K562 (cell line): ENCODE data around the gene RAI1. TPM values are rescaled to one million over a fixed set of nuclear protein-coding genes. Genes with fewer than 3 reads are reported as not detected.

Experiments
- ATAC-seq: fragments of 200-7000 bp; cut with Tn5 transposase; 3 replicates; pipeline ENCODE4 v1.9.1; 2020; ENCODE audit warnings: moderate library complexity
- BruUV-seq: library from RNA; stranded (reverse); fragments of 400-500 nt; replicated peaks from 2 replicates; lab custom pipeline; 2021; lab: Mats Ljungman, UMichigan
- CTCF ChIA-PET: fragments of 300-600 bp; formaldehyde crosslinking; extraction: SDS; loops from one replicate; lab custom pipeline; 2021; ENCODE audit warnings: low intra/inter-chr PET ratio; lab: Yijun Ruan, JAX
- POLR2A ChIA-PET: fragments of 300-600, 350-650 bp; sonication (Branson Sonifier 250); formaldehyde crosslinking; extraction: SDS; loops from one replicate; lab custom pipeline; 2021; ENCODE audit warnings: antibody characterized with exemption, inconsistent platforms; lab: Yijun Ruan, JAX
- DNase-seq, 4 experiments: peaks; one replicate each; pipeline versions ENCODE4 v3.0.0 to v3.0.0-alpha.2; 2011 to 2018; ENCODE audit warnings: low spot score in 3 of 4, mixed read lengths in 3 of 4; ENCODE audit errors: extremely low read depth in 1 of 4
- FAIRE-seq: peaks from 2 replicates; lab custom pipeline; 2011; peaks lifted over from hg19 to GRCh38; lab: Jason Lieb, UNC
- H2AFZ ChIP-seq: 2 replicates; pipeline ENCODE4 v1.6.0; 2011; ENCODE audit warnings: low read depth, low read length, control low read depth, inconsistent platforms
- H3K27ac ChIP-seq: fragments of 200-600 bp; 3 replicates; pipeline ENCODE4 v1.8.0; 2011; ENCODE audit warnings: low read depth, mild to moderate bottlenecking, control low read depth, inconsistent platforms, low read length, moderate library complexity, mixed read lengths; ENCODE audit errors: extremely low read depth
- H3K27me3 ChIP-seq, 2 experiments: fragments of 300-600 bp in 1 of 2; 2 replicates in 1 of 2; 3 replicates in 1 of 2; pipeline versions ENCODE4 v1.6.0 to v1.8.0; 2011; ENCODE audit warnings: inconsistent platforms in 2 of 2, low read length in 2 of 2, mild to moderate bottlenecking in 1 of 2, mixed read lengths in 1 of 2, moderate library complexity in 1 of 2; ENCODE audit not compliant: control insufficient read depth in 2 of 2, insufficient read depth in 2 of 2
- H3K36me3 ChIP-seq: fragments of 300-600 bp; 3 replicates; pipeline ENCODE4 v1.8.0; 2011; ENCODE audit warnings: mild to moderate bottlenecking, low read length, inconsistent platforms; ENCODE audit not compliant: control insufficient read depth, insufficient read depth
- H3K4me1 ChIP-seq, 2 experiments: fragments of 200-600 bp in 1 of 2; replicated peaks in 1 of 2; 2 replicates in 1 of 2; 3 replicates in 1 of 2; pipeline versions ENCODE4 v1.5.1 to v1.8.0; 2011; ENCODE audit warnings: inconsistent platforms in 2 of 2, low read length in 2 of 2, mild to moderate bottlenecking in 1 of 2, mixed read lengths in 1 of 2, moderate library complexity in 1 of 2; ENCODE audit not compliant: control insufficient read depth in 2 of 2, insufficient read depth in 2 of 2
- H3K4me2 ChIP-seq: 2 replicates; pipeline ENCODE4 v1.6.1; 2011; ENCODE audit warnings: low read length, control low read depth, inconsistent platforms, mixed read lengths; ENCODE audit not compliant: insufficient read depth
- H3K4me3 ChIP-seq: fragments of 200-600 bp; sonication (generic), shearing (Covaris generic); 2 replicates; pipeline ENCODE4 v1.5.1; 2016; ENCODE audit warnings: control low read depth, inconsistent platforms
- H3K79me2 ChIP-seq: fragments of 200-600 bp; 3 replicates; pipeline ENCODE4 v1.8.0; 2011; ENCODE audit warnings: low read length, inconsistent platforms; ENCODE audit not compliant: control insufficient read depth, insufficient read depth
- H3K9ac ChIP-seq, 2 experiments: 2 replicates each; pipeline versions ENCODE4 v1.6.0 to v1.6.1; 2011; ENCODE audit warnings: low read depth in 2 of 2, low read length in 2 of 2, control low read depth in 1 of 2, inconsistent platforms in 1 of 2, mild to moderate bottlenecking in 1 of 2, mixed read lengths in 1 of 2; ENCODE audit not compliant: insufficient read depth in 1 of 2
- H3K9me1 ChIP-seq: one replicate; pipeline ENCODE4 v1.6.0; 2011; ENCODE audit warnings: inconsistent platforms, mild to moderate bottlenecking, low read length, moderate library complexity; ENCODE audit not compliant: control insufficient read depth, insufficient read depth
- H3K9me3 ChIP-seq: replicated peaks from 2 replicates; pipeline ENCODE4 v1.5.1; 2011; ENCODE audit warnings: low read depth, low read length, inconsistent platforms; ENCODE audit not compliant: control insufficient read depth, insufficient read depth
- H4K20me1 ChIP-seq: replicated peaks from 2 replicates; pipeline ENCODE4 v1.6.1; 2011; ENCODE audit warnings: low read length, inconsistent platforms, mixed read lengths; ENCODE audit not compliant: control insufficient read depth, insufficient read depth
- CEBPZ ChIP-seq: fragments of 150-350 bp; IDR thresholded peaks from 2 replicates; pipeline ENCODE4 v1.6.1; 2014; ENCODE audit warnings: low read depth, mild to moderate bottlenecking, low read length, borderline replicate concordance
- CHD2 ChIP-seq: IDR thresholded peaks from 2 replicates; pipeline ENCODE4 v1.6.1; 2011; ENCODE audit warnings: low read depth, low read length
- E2F4 ChIP-seq: sonication (generic); formaldehyde crosslinking; IDR thresholded peaks from 2 replicates; pipeline ENCODE4 v1.8.0; 2022; ENCODE audit warnings: mild to moderate bottlenecking, low read depth, missing genetic modification reagents
- NFXL1 ChIP-seq: fragments of 450-650 bp; formaldehyde crosslinking; IDR thresholded peaks from 2 replicates; pipeline ENCODE4 v1.4.0; 2021; ENCODE audit warnings: mild to moderate bottlenecking
- RBBP5 ChIP-seq: fragments of 200-600 bp; sonication (generic); IDR thresholded peaks from 2 replicates; pipeline ENCODE4 v1.6.1; 2012; ENCODE audit warnings: borderline replicate concordance, mild to moderate bottlenecking, low read length, control low read depth, inconsistent platforms; ENCODE audit not compliant: insufficient read depth, poor library complexity, severe bottlenecking
- RFX1 ChIP-seq: fragments of 450-650 bp; IDR thresholded peaks from 2 replicates; pipeline ENCODE4 v1.6.1; 2016; ENCODE audit warnings: mild to moderate bottlenecking, moderate library complexity
- SREBF1 ChIP-seq: fragments of 150-350 bp; IDR thresholded peaks from 2 replicates; pipeline ENCODE4 v1.6.1; 2014; ENCODE audit warnings: antibody characterized with exemption, low read depth, low read length, borderline replicate concordance
- ZBTB33 ChIP-seq: sonication (generic); formaldehyde crosslinking; IDR thresholded peaks from 2 replicates; pipeline ENCODE4 v1.8.1; 2023; ENCODE audit warnings: mild to moderate bottlenecking, missing genetic modification reagents
- ZNF217 ChIP-seq: sonication (generic); formaldehyde crosslinking; IDR thresholded peaks from 2 replicates; pipeline ENCODE4 v1.8.0; 2022; ENCODE audit warnings: mild to moderate bottlenecking, missing genetic modification reagents
- ZZZ3 ChIP-seq: fragments of 450-650 bp; IDR thresholded peaks from 2 replicates; pipeline ENCODE4 v1.6.1; 2016; ENCODE audit warnings: antibody characterized with exemption, mild to moderate bottlenecking, moderate library complexity
- WGBS: fragments of 100-300 bp; shearing (Covaris generic); methylation state at CpG from one replicate; pipeline ENCODE4 v1.1.6; 2016; ENCODE audit warnings: low coverage, mixed read lengths; ENCODE audit not compliant: insufficient coverage; ENCODE audit errors: missing lambda C conversion rate; 5-methylcytosine and 5-hydroxymethylcytosine counted together
- in situ Hi-C: fragments of 300-500 bp; cut with MboI; formaldehyde crosslinking; loops from 4 replicates; pipeline ENCODE4 v1.15.0; 2018; ENCODE audit warnings: inconsistent platforms, mixed read lengths
- intact Hi-C: fragments of 100-400 bp; cut with micrococcal nuclease; formaldehyde crosslinking; loops from 2 replicates; pipeline ENCODE4 v1.14.2; 2022
- polyA plus RNA-seq, 8 experiments: library from polyadenylated mRNA; depleted of rRNA in 4 of 8; stranded (reverse) in 5 of 8; unstranded in 3 of 8; fragments of >200 nt; fragmentation: Nextera tagmentation in 2 of 8; fragmentation: Illumina TruSeq in 1 of 8; extraction: Ambion mirVana in 2 of 8; extraction: Trizol in 1 of 8; gene quantifications; 2 replicates each; pipeline versions ENCODE4 v1.2.1 to v1.2.3, GENCODE V29; 2011 to 2014; ENCODE audit warnings: inconsistent platforms in 1 of 8, missing spikeins in 1 of 8
- total RNA-seq, 7 experiments: library from RNA; depleted of rRNA in 6 of 7; stranded (reverse); fragments of >200 nt in 6 of 7; fragmentation: Illumina TruSeq in 2 of 7; extraction: Trizol in 2 of 7; gene quantifications; 2 replicates each; pipeline versions ENCODE4 v1.2.1 to v1.2.3, GENCODE V29; 2011 to 2021; ENCODE audit warnings: low replicate concordance in 1 of 7
- TF ChIP-seq, protein P1 (sequence below): fragments of 250-450 bp; sonication (Bioruptor Pico); IDR thresholded peaks from 2 replicates; pipeline ENCODE4 v1.5.0; 2021
- TF ChIP-seq, protein P2 (sequence below): fragments of 450-650 bp; conservative IDR thresholded peaks from 2 replicates; pipeline ENCODE4 v1.6.1; 2016; ENCODE audit warnings: missing genetic modification characterization, low read depth, mild to moderate bottlenecking, missing compliant biosample characterization, moderate library complexity

Gene RAI1
- total and polyA plus RNA-seq, 9 of the 15 experiments (the other 6 are each of a cell fraction or from before 2014, with no cell fraction given): 0.68 to 19.9 (median 5.5) TPM

DNA sequence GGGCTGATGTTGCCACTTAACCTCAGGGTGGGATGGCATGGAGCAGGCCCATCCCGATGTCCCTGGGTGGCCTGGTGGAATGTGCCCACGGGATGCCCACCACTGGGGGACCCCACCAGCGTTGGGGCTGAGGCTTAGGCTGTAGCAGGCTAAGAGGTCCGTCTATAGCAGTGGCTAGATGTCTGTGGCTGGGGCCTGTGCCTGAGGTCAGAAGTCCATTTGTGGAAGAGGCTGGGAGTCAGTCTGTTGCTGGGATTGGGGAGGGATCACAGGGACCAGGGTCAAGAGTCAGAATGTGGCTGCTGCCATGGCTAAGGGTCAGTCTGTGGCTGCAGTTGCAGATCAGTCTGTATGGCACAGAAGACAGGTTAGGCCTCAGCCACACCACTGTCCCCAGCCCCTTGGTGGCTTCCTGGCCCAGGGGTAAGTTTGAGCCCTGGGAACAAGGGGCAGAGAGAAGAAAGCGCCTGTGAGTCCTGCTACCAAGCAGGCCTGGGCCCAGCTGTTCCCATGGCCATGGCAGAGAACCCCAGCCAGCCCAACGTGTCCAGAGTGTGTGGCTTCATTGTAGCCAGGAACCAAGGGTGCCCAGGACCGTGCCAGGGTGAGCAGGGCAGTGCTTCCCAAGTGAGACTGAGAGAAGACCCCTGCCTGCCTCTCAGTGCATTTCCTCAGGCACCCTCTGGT lies 35.7 kb downstream of the RAI1 start:
- no peaks in the 10 kb centered on the region for H3K9me3 ChIP-seq
- H4K20me1 ChIP-seq: peaks cover 8% of the 10 kb centered on the region; the same call in 1 of the 2 replicates
- no peak overlapping the region for H3K27ac ChIP-seq
- no peak overlapping the region for H2AFZ ChIP-seq
- FAIRE-seq (no peak), ATAC-seq (no peak), DNase-seq (no peak)
- no peaks in the 10 kb centered on the region for H3K27me3 ChIP-seq
- in situ Hi-C loops: no loop called here
- no peak overlapping the region for H3K4me2 ChIP-seq
- no peaks in the 10 kb centered on the region for H3K36me3 ChIP-seq
- CTCF ChIA-PET: no interaction called here
- POLR2A ChIA-PET: no interaction called here
- intact Hi-C loops: no loop called here
- no peak overlapping the region; a peak in 1 of 4 replicates for H3K9ac ChIP-seq
- H3K4me1 ChIP-seq: peaks cover 0 to 16% of the 10 kb centered on the region in 2 experiments; a peak in 3 of 5 replicates
- BruUV-seq: no TSS peak
- no peak overlapping the region for H3K4me3 ChIP-seq
- H3K9me1 ChIP-seq: no peaks in the 10 kb centered on the region
- peaks cover 11% of the 10 kb centered on the region for H3K79me2 ChIP-seq
- WGBS: 72% methylated on average over 6 of the region's 7 CpGs
- TF ChIP-seq ZZZ3 (no peak), SREBF1 (no peak), E2F4 (CRISPR knock-in tag) (no peak), RFX1 (no peak), RBBP5 (no peak), CEBPZ (no peak), CHD2 (no peak), ZBTB33 (CRISPR knock-in tag) (no peak), NFXL1 (CRISPR knock-in tag) (no peak), ZNF217 (CRISPR knock-in tag) (no peak)
- TF ChIP-seq, protein P1, sequence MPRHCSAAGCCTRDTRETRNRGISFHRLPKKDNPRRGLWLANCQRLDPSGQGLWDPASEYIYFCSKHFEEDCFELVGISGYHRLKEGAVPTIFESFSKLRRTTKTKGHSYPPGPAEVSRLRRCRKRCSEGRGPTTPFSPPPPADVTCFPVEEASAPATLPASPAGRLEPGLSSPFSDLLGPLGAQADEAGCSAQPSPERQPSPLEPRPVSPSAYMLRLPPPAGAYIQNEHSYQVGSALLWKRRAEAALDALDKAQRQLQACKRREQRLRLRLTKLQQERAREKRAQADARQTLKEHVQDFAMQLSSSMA (CRISPR knock-in tag): no peak
- TF ChIP-seq, protein P2, sequence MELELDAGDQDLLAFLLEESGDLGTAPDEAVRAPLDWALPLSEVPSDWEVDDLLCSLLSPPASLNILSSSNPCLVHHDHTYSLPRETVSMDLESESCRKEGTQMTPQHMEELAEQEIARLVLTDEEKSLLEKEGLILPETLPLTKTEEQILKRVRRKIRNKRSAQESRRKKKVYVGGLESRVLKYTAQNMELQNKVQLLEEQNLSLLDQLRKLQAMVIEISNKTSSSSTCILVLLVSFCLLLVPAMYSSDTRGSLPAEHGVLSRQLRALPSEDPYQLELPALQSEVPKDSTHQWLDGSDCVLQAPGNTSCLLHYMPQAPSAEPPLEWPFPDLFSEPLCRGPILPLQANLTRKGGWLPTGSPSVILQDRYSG (tag): no peak
